ENCODE data around the gene SAP25. TPM values are rescaled to one million over a fixed set of nuclear protein-coding genes. Genes with fewer than 3 reads are reported as not detected.
"Not testable (repeated sequence)": the region's sequence is repeated elsewhere in the genome, so short reads cannot be mapped to it uniquely, and the experiment has no call there.

SAP25 gene
- total and polyA plus RNA-seq, 11 donors, result 0.30 to 2.3 (median 0.65) TPM; not detected in 4

- DNase-seq (no peak), ATAC-seq (no peak)
- H3K27ac ChIP-seq, result peak overlapping the region; percentile 77 to 92 (median 88)
- H3K4me3 ChIP-seq, result no peak overlapping the region
- peaks cover 0 to 6% (median 0%) of the 10 kb centered on the region in 9 donors for H3K36me3 ChIP-seq
- 32 to 43% (median 37%) methylated on average over 5 of the region's 5 CpGs for WGBS, 4 donors
- no peaks in the 10 kb centered on the region for H3K27me3 ChIP-seq
- intact Hi-C loops (cut with DNase I), result loop anchor here in 2 of 10 donors (2.0 to 5.0 kb wide), 2 partner anchors 62 to 68 kb away; partner anchors contain the start of gene NYAP1 (in 1 of the 2)
- H3K9me3 ChIP-seq, result no peaks in the 10 kb centered on the region
- peaks cover 13 to 81% (median 57%) of the 10 kb centered on the region in 12 donors for H3K4me1 ChIP-seq
- TF ChIP-seq CTCF (IDR thresholded peaks at IDR 0.05), result no peak
- TF ChIP-seq POLR2A (IDR thresholded peaks at IDR 0.05), result no peak
Measured at GRCh38 chr7:100544386-100544785, 29.3 kb downstream of the SAP25 start.

GRCh38 chr7:100543586-100543985, 30.1 kb downstream of the SAP25 start:
- TF ChIP-seq CTCF (IDR thresholded peaks at IDR 0.05), result no peak
- no peak for TF ChIP-seq POLR2A (IDR thresholded peaks at IDR 0.05)
- Histone ChIP-seq H3K9me3 (no peaks in the 10 kb centered on the region), H3K4me1 (peaks cover 13 to 74% (median 55%) of the 10 kb centered on the region in 12 donors), H3K36me3 (no peaks in the 10 kb centered on the region), H3K27me3 (no peaks in the 10 kb centered on the region), H3K4me3 (no peak overlapping the region), H3K27ac (peak overlapping the region in 4 of 12 donors; percentile 89 to 92 (median 90))
- WGBS, 4 donors, result 72 to 76% (median 75%) methylated on average over 1 of the region's 1 CpG
- intact Hi-C loops (cut with DNase I), result loop anchor here in 1 of 10 donors (5.0 kb wide), 1 partner anchor 61 kb away; the partner anchor contains the start of gene NYAP1
- no peak for DNase-seq
- no peak for ATAC-seq

GRCh38 chr7:100541309-100541708, 32.4 kb downstream of the SAP25 start:
- WGBS, 4 donors, result 89 to 91% (median 90%) methylated on average over 7 of the region's 7 CpGs
- not testable (repeated sequence) for DNase-seq, H3K27me3 ChIP-seq, H3K27ac ChIP-seq, H3K9me3 ChIP-seq, H3K4me3 ChIP-seq, ATAC-seq, H3K36me3 ChIP-seq
- intact Hi-C loops (cut with DNase I), result loop anchor here in 1 of 10 donors (5.0 kb wide), 1 partner anchor 59 kb away; the partner anchor contains the start of gene NYAP1
- peaks cover 11 to 57% (median 37%) of the 10 kb centered on the region in 12 donors for H3K4me1 ChIP-seq

GRCh38 chr7:100540073-100540723, 33.5 kb downstream of the SAP25 start:
- Histone ChIP-seq H3K9me3 (no peaks in the 10 kb centered on the region), H3K27me3 (no peaks in the 10 kb centered on the region), H3K27ac (no peak overlapping the region), H3K4me3 (peak overlapping the region in 10 of 12 donors; percentile 72 to 99 (median 91)), H3K36me3 (no peaks in the 10 kb centered on the region), H3K4me1 (peaks cover 3 to 46% (median 26%) of the 10 kb centered on the region in 12 donors)
- 41 to 57% (median 46%) methylated on average over 6 of the region's 6 CpGs for WGBS, 4 donors
- no peak for DNase-seq
- intact Hi-C loops (cut with DNase I), result loop anchor here in 1 of 10 donors (5.0 kb wide), 1 partner anchor 58 kb away; the partner anchor contains the start of gene NYAP1
- ATAC-seq, result no peak
- TF ChIP-seq CTCF (IDR thresholded peaks at IDR 0.05), result no peak
- no peak for TF ChIP-seq POLR2A (IDR thresholded peaks at IDR 0.05)
